ENCODE measurements around the gene REV1.

The REV1 gene

GRCh38 chr2:99422599-99422998 is 67.2 kb downstream of the REV1 start:
- Histone ChIP-seq H3K27me3 (ENCODE audit: insufficient read depth, low read length) (no peaks in the 10 kb centered on the region), H3K36me3 (ENCODE audit: insufficient read depth, low read length) (peaks cover 94% of the 10 kb centered on the region), H3K4me1 (ENCODE audit: insufficient read depth, low read length) (no peaks in the 10 kb centered on the region), H3K9me3 (ENCODE audit: insufficient read depth, low read depth, low read length) (no peaks in the 10 kb centered on the region), H3K9ac (ENCODE audit: low read depth, low read length) (no peak overlapping the region), H3K27ac (ENCODE audit: low read depth, low read length) (no peak overlapping the region), H3K4me3 (ENCODE audit: low read length) (no peak overlapping the region)
- WGBS: 99% methylated on average over 3 of the region's 3 CpGs

GRCh38 chr2:99421469-99421868 is 68.3 kb downstream of the REV1 start:
- WGBS: 96% methylated on average over 5 of the region's 5 CpGs
- Histone ChIP-seq H3K4me3 (ENCODE audit: low read length) (no peak overlapping the region), H3K4me1 (ENCODE audit: insufficient read depth, low read length) (no peaks in the 10 kb centered on the region), H3K27me3 (ENCODE audit: insufficient read depth, low read length) (no peaks in the 10 kb centered on the region), H3K27ac (ENCODE audit: low read depth, low read length) (no peak overlapping the region), H3K9ac (ENCODE audit: low read depth, low read length) (no peak overlapping the region), H3K36me3 (ENCODE audit: insufficient read depth, low read length) (peaks cover 94% of the 10 kb centered on the region), H3K9me3 (ENCODE audit: insufficient read depth, low read depth, low read length) (no peaks in the 10 kb centered on the region)

GRCh38 chr2:99420751-99421299 is 69.0 kb downstream of the REV1 start:
- Histone ChIP-seq H3K9ac (ENCODE audit: low read depth, low read length) (no peak overlapping the region), H3K4me3 (ENCODE audit: low read length) (no peak overlapping the region), H3K27me3 (ENCODE audit: insufficient read depth, low read length) (no peaks in the 10 kb centered on the region), H3K9me3 (ENCODE audit: insufficient read depth, low read depth, low read length) (no peaks in the 10 kb centered on the region), H3K27ac (ENCODE audit: low read depth, low read length) (no peak overlapping the region), H3K36me3 (ENCODE audit: insufficient read depth, low read length) (peaks cover 96% of the 10 kb centered on the region), H3K4me1 (ENCODE audit: insufficient read depth, low read length) (no peaks in the 10 kb centered on the region)
- WGBS: 94% methylated on average over 4 of the region's 5 CpGs

GRCh38 chr2:99420031-99420430 is 69.8 kb downstream of the REV1 start:
- Histone ChIP-seq H3K36me3 (ENCODE audit: insufficient read depth, low read length) (peaks cover 98% of the 10 kb centered on the region), H3K27me3 (ENCODE audit: insufficient read depth, low read length) (no peaks in the 10 kb centered on the region), H3K9ac (ENCODE audit: low read depth, low read length) (no peak overlapping the region), H3K9me3 (ENCODE audit: insufficient read depth, low read depth, low read length) (no peaks in the 10 kb centered on the region), H3K4me3 (ENCODE audit: low read length) (no peak overlapping the region), H3K4me1 (ENCODE audit: insufficient read depth, low read length) (no peaks in the 10 kb centered on the region), H3K27ac (ENCODE audit: low read depth, low read length) (no peak overlapping the region)
- 100% methylated on average over 1 of the region's 1 CpG for WGBS

- H3K4me1 ChIP-seq (ENCODE audit: insufficient read depth, low read length): no peaks in the 10 kb centered on the region
- H3K27ac ChIP-seq (ENCODE audit: low read depth, low read length): no peak overlapping the region
- no peak overlapping the region for H3K9ac ChIP-seq (ENCODE audit: low read depth, low read length)
- no peaks in the 10 kb centered on the region for H3K9me3 ChIP-seq (ENCODE audit: insufficient read depth, low read depth, low read length)
- WGBS: 94% methylated on average over 3 of the region's 3 CpGs
- H3K4me3 ChIP-seq (ENCODE audit: low read length): no peak overlapping the region
- peaks cover 98% of the 10 kb centered on the region for H3K36me3 ChIP-seq (ENCODE audit: insufficient read depth, low read length)
- no peaks in the 10 kb centered on the region for H3K27me3 ChIP-seq (ENCODE audit: insufficient read depth, low read length)
Observed at GRCh38 chr2:99417396-99417795, 72.4 kb downstream of the REV1 start.

GRCh38 chr2:99414566-99414965 is 75.3 kb downstream of the REV1 start:
- peaks cover 92% of the 10 kb centered on the region for H3K36me3 ChIP-seq (ENCODE audit: insufficient read depth, low read length)
- 92% methylated on average over 1 of the region's 1 CpG for WGBS

GRCh38 chr2:99410276-99410675 is 79.5 kb downstream of the REV1 start:
- Histone ChIP-seq H3K27ac (ENCODE audit: low read depth, low read length) (no peak overlapping the region), H3K27me3 (ENCODE audit: insufficient read depth, low read length) (no peaks in the 10 kb centered on the region), H3K36me3 (ENCODE audit: insufficient read depth, low read length) (peaks cover 92% of the 10 kb centered on the region), H3K4me3 (ENCODE audit: low read length) (no peak overlapping the region), H3K9me3 (ENCODE audit: insufficient read depth, low read depth, low read length) (no peaks in the 10 kb centered on the region), H3K9ac (ENCODE audit: low read depth, low read length) (no peak overlapping the region), H3K4me1 (ENCODE audit: insufficient read depth, low read length) (no peaks in the 10 kb centered on the region)
- WGBS: 96% methylated on average over 4 of the region's 4 CpGs

More at GRCh38 chr2:99414566-99414965, 75.3 kb downstream of the REV1 start:
- Histone ChIP-seq H3K4me3 (ENCODE audit: low read length) (no peak overlapping the region), H3K27me3 (ENCODE audit: insufficient read depth, low read length) (no peaks in the 10 kb centered on the region), H3K27ac (ENCODE audit: low read depth, low read length) (no peak overlapping the region), H3K9ac (ENCODE audit: low read depth, low read length) (no peak overlapping the region), H3K4me1 (ENCODE audit: insufficient read depth, low read length) (no peaks in the 10 kb centered on the region), H3K9me3 (ENCODE audit: insufficient read depth, low read depth, low read length) (no peaks in the 10 kb centered on the region)

- no peak overlapping the region for H3K9ac ChIP-seq (ENCODE audit: low read depth, low read length)
- no peak overlapping the region for H3K4me3 ChIP-seq (ENCODE audit: low read length)
- no peaks in the 10 kb centered on the region for H3K9me3 ChIP-seq (ENCODE audit: insufficient read depth, low read depth, low read length)
- 95% methylated on average over 4 of the region's 6 CpGs for WGBS
- peaks cover 21% of the 10 kb centered on the region for H3K4me1 ChIP-seq (ENCODE audit: insufficient read depth, low read length)
- H3K27ac ChIP-seq (ENCODE audit: low read depth, low read length): no peak overlapping the region
- H3K27me3 ChIP-seq (ENCODE audit: insufficient read depth, low read length): no peaks in the 10 kb centered on the region
- H3K36me3 ChIP-seq (ENCODE audit: insufficient read depth, low read length): peaks cover 93% of the 10 kb centered on the region
Observed at GRCh38 chr2:99406137-99406536, 83.7 kb downstream of the REV1 start.

GRCh38 chr2:99404797-99405669 is 84.8 kb downstream of the REV1 start:
- Histone ChIP-seq H3K9ac (ENCODE audit: low read depth, low read length) (no peak overlapping the region), H3K4me1 (ENCODE audit: insufficient read depth, low read length) (peaks cover 21% of the 10 kb centered on the region), H3K9me3 (ENCODE audit: insufficient read depth, low read depth, low read length) (no peaks in the 10 kb centered on the region), H3K27ac (ENCODE audit: low read depth, low read length) (no peak overlapping the region), H3K4me3 (ENCODE audit: low read length) (no peak overlapping the region), H3K36me3 (ENCODE audit: insufficient read depth, low read length) (peaks cover 93% of the 10 kb centered on the region), H3K27me3 (ENCODE audit: insufficient read depth, low read length) (no peaks in the 10 kb centered on the region)
- 94% methylated on average over 4 of the region's 5 CpGs for WGBS

- 86% methylated on average over 7 of the region's 8 CpGs for WGBS
- peaks cover 97% of the 10 kb centered on the region for H3K36me3 ChIP-seq (ENCODE audit: insufficient read depth, low read length)
- H3K27me3 ChIP-seq (ENCODE audit: insufficient read depth, low read length): no peaks in the 10 kb centered on the region
- H3K4me3 ChIP-seq (ENCODE audit: low read length): no peak overlapping the region
- peaks cover 21% of the 10 kb centered on the region for H3K4me1 ChIP-seq (ENCODE audit: insufficient read depth, low read length)
- peak overlapping the region; percentile 17; the same call in 1 of the 2 replicates for H3K27ac ChIP-seq (ENCODE audit: low read depth, low read length)
- no peak overlapping the region for H3K9ac ChIP-seq (ENCODE audit: low read depth, low read length)
- H3K9me3 ChIP-seq (ENCODE audit: insufficient read depth, low read depth, low read length): no peaks in the 10 kb centered on the region
Observed at GRCh38 chr2:99404039-99404796, 85.6 kb downstream of the REV1 start.

- Histone ChIP-seq H3K27ac (ENCODE audit: low read depth, low read length) (peak overlapping the region; percentile 15; the same call in 1 of the 2 replicates), H3K36me3 (ENCODE audit: insufficient read depth, low read length) (peaks cover 97% of the 10 kb centered on the region), H3K27me3 (ENCODE audit: insufficient read depth, low read length) (no peaks in the 10 kb centered on the region), H3K4me1 (ENCODE audit: insufficient read depth, low read length) (peaks cover 21% of the 10 kb centered on the region), H3K9ac (ENCODE audit: low read depth, low read length) (no peak overlapping the region), H3K4me3 (ENCODE audit: low read length) (no peak overlapping the region), H3K9me3 (ENCODE audit: insufficient read depth, low read depth, low read length) (no peaks in the 10 kb centered on the region)
- WGBS: 49% methylated on average over 4 of the region's 4 CpGs
Observed at GRCh38 chr2:99403524-99403923, 86.3 kb downstream of the REV1 start.
